Fibroblast of the aortic adventitia (primary cell): ENCODE results near the gene ATXN7L1. TPM values are rescaled to one million over a fixed set of nuclear protein-coding genes. Genes with fewer than 3 reads are reported as not detected.

Experiments
- DNase-seq: peaks from one replicate; pipeline ENCODE4 v3.0.0-alpha.2; 2010; ENCODE audit warnings: low read depth
- H3K4me3 ChIP-seq: 2 replicates; pipeline ENCODE4 v1.5.1; 2011; ENCODE audit warnings: low read depth, mild to moderate bottlenecking, control low read depth, low read length, moderate library complexity
- total RNA-seq: library from RNA; depleted of rRNA; stranded (reverse); fragments of >200 nt; gene quantifications from 2 replicates; pipeline ENCODE4 v1.2.3, GENCODE V29; 2012; ENCODE audit warnings: low replicate concordance
- TF ChIP-seq, protein P1 (sequence below): IDR thresholded peaks from 2 replicates; pipeline ENCODE4 v1.5.1; 2011; ENCODE audit warnings: mild to moderate bottlenecking, low read length, control low read depth, inconsistent platforms; ENCODE audit not compliant: insufficient read depth

Gene ATXN7L1
- total RNA-seq, 1 donor, result 13.8 TPM

DNA sequence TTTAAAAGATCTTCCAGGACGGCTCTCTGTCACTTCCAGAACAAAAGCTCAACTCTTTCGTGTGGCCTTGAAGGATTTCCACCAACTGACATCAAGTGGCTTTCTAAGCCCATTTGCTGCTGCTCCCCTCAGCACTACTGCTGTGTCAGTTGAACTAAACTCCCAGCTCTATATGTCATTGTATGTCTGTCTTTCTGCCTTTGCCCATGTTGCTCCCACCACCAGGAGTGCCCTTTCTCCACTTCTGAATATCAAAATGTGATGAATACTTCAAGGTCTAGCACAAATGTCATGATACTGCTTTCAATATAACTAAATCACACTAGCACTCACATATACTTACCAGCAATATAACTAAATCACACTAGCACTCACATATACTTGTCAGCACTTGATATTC, 138.3 kb downstream of the ATXN7L1 start:
- TF ChIP-seq, protein P1, sequence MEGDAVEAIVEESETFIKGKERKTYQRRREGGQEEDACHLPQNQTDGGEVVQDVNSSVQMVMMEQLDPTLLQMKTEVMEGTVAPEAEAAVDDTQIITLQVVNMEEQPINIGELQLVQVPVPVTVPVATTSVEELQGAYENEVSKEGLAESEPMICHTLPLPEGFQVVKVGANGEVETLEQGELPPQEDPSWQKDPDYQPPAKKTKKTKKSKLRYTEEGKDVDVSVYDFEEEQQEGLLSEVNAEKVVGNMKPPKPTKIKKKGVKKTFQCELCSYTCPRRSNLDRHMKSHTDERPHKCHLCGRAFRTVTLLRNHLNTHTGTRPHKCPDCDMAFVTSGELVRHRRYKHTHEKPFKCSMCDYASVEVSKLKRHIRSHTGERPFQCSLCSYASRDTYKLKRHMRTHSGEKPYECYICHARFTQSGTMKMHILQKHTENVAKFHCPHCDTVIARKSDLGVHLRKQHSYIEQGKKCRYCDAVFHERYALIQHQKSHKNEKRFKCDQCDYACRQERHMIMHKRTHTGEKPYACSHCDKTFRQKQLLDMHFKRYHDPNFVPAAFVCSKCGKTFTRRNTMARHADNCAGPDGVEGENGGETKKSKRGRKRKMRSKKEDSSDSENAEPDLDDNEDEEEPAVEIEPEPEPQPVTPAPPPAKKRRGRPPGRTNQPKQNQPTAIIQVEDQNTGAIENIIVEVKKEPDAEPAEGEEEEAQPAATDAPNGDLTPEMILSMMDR, result no peak
- DNase-seq, result no peak
- H3K4me3 ChIP-seq, result no peak overlapping the region

DNA sequence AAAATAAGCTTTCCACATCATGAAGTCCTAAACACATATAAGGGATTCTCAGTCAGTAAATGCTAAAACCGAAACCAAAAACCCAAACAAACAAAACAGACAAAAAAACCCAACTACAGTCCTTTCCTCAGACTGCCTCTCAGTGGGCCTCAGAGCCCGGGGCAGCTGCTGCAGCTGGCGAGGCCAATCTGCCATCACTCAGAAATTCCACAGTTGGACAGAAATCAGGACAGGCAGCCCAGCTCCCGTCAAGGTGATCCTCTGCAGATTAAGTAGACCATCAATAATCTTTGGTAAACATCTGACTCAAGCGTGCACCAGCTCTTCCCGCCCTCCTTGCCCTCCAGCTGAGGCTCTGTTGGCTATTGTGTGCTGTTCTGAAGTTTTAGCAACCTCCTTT, 142.2 kb downstream of the ATXN7L1 start:
- DNase-seq, result peak; percentile 18
- no peak overlapping the region for H3K4me3 ChIP-seq

DNA sequence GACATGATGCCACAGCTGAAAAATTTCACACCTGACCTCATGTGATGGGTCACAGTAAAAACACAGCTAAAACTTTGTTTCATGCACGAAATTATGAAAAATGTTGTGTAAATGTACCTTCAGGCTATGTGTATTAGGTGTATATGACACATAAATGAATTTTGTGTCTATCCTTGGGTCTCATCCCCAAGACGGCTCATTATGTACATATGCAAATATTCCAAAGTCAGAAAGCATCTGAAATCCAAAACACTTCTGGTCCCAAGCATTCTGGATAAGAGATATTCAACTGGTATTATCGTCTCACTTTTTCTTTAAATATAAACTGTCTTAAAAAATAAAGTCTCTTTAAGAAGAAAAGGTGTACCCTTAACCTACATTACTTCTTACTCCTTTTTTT, 145.4 kb downstream of the ATXN7L1 start:
- no peak overlapping the region for H3K4me3 ChIP-seq
- no peak for DNase-seq
- TF ChIP-seq, protein P1, result no peak

More for the DNA sequence above, 142.2 kb downstream of the ATXN7L1 start:
- TF ChIP-seq, protein P1, result no peak

DNA sequence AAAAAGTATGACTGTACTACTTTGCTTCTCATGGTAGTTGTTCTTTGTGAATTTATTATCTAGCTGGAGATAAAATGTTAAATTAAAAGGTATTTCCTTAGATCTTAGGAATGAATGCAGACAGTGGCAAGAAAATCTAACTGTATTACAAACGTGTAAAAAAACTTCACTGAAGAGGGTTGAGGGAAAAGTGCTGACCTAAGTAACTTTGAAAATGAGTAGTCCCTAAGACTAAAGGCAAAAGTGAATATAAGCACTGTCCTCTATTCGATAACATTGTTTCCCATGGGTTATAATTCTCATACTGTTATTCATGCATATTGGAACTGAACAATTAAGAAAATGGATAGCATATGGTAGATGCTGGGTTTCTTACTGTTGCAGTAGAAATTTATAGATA, 148.4 kb downstream of the ATXN7L1 start:
- TF ChIP-seq, protein P1, result no peak
- H3K4me3 ChIP-seq, result no peak overlapping the region
- DNase-seq, result no peak

DNA sequence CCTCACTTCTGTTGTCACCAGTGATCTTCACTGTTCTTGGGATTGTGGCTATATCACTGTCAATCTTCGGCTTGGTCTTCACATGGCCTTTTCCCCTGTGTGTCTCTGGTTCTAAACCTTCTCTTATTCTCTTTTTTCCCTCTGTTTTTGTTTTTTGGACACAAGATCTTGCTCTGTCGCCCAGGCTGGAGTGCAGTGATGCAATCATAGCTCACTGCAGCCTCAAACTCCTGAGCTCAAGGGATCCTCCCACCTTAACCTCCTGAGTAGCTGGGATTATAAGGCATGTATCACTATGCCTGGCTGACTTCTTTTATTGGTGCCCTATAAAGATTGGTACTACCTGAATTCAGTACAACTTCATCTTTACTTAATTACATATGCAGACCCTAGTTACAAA, 151.7 kb downstream of the ATXN7L1 start:
- TF ChIP-seq, protein P1, result no peak
- H3K4me3 ChIP-seq, result no peak overlapping the region
- no peak for DNase-seq

DNA sequence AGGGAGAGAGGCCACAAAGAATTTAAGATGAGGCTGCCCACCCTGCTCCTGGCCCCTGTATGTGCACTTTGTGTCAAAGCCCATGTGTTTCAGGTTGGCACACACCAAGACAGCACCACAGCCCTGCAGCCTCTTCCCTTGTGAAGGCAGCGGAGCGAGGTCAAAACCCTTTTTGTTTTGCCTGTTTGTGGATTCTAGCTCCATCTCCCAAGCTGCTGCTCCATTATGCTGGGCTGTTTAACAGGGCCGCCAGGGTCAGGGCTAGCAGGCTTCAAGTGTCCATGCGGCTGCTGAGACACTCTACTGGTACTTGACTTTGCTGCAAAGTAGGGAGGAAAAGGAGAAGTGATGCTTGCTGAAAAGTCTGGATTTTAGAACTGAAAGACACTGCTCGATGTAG, 152.8 kb downstream of the ATXN7L1 start:
- H3K4me3 ChIP-seq, result no peak overlapping the region
- TF ChIP-seq, protein P1, result no peak
- DNase-seq, result no peak

DNA sequence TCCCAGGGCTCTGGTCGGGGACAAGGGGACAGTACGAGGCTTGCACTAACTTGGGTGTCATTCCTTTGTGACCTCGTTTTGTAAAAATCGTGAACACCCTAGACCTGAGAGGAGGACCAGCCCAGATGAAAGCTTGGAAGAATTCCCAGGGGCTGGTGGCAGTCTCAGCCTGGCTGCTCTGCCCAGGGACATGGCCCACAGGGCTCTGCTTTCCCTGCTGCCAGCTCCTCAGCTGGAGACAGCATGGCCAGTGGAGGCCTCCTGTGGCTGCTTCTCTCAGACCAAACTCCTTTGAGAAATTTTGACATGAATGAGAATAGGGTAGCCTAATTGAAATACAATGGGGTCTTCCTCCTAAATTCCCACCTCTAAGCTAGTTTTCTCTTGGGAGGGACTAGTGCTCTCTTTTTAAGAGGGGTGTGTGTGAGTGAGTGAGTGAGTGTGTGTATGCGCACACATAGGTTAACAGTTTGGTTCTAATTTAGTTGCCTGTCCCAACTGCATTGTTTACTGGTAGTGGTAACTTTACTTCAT, 154.8 kb downstream of the ATXN7L1 start:
- TF ChIP-seq, protein P1, result no peak
- H3K4me3 ChIP-seq, result no peak overlapping the region
- no peak for DNase-seq
